ENCODE measurements around the gene EHMT1. TPM values are rescaled to one million over a fixed set of nuclear protein-coding genes. Genes with fewer than 3 reads are reported as not detected.
"Not testable (repeated sequence)": the region's sequence is repeated elsewhere in the genome, so short reads cannot be mapped to it uniquely, and the experiment has no call there.

EHMT1 gene
- total RNA-seq, 1 donor from 2014 or later: 45.3 TPM

GRCh38 chr9:137720571-137721110, 101.8 kb downstream of the EHMT1 start:
- FAIRE-seq: no peak
- Histone ChIP-seq H3K36me3 (ENCODE audit: control insufficient read depth, insufficient read depth, low read length) (peaks cover 12% of the 10 kb centered on the region), H3K4me3 (ENCODE audit: low read depth, low read length) (no peak overlapping the region), H3K27me3 (ENCODE audit: control insufficient read depth, insufficient read depth, low read length) (no peaks in the 10 kb centered on the region)
- DNase-seq (ENCODE audit: low read depth): peak; percentile 94
- TF ChIP-seq, protein P1, sequence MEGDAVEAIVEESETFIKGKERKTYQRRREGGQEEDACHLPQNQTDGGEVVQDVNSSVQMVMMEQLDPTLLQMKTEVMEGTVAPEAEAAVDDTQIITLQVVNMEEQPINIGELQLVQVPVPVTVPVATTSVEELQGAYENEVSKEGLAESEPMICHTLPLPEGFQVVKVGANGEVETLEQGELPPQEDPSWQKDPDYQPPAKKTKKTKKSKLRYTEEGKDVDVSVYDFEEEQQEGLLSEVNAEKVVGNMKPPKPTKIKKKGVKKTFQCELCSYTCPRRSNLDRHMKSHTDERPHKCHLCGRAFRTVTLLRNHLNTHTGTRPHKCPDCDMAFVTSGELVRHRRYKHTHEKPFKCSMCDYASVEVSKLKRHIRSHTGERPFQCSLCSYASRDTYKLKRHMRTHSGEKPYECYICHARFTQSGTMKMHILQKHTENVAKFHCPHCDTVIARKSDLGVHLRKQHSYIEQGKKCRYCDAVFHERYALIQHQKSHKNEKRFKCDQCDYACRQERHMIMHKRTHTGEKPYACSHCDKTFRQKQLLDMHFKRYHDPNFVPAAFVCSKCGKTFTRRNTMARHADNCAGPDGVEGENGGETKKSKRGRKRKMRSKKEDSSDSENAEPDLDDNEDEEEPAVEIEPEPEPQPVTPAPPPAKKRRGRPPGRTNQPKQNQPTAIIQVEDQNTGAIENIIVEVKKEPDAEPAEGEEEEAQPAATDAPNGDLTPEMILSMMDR (IDR thresholded peaks at IDR 0.05; ENCODE audit: insufficient read depth, low read length, severe bottlenecking): no peak

DNA sequence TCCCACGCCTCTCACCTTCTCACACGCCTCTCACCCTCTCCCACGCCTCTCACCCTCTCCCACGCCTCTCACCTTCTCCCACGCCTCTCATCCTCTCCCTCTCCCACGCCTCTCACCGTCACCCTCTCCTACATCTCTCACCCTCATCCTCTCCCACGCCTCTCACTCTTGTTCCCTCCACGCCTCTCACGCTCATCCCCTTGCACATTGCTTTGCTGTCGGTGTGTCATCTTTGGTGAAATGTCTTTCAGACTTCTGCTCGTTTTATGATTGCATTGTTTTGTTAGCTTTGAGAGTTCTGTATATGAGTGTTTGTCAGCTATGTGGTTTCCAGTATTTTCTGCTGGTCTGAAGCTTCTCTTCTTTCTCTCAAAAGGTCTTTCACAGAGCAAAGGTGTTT, 102.7 kb downstream of the EHMT1 start:
- H3K4me3 ChIP-seq (ENCODE audit: low read depth, low read length): no peak overlapping the region
- DNase-seq (ENCODE audit: low read depth) (no peak), FAIRE-seq (no peak)
- peaks cover 13% of the 10 kb centered on the region for H3K36me3 ChIP-seq (ENCODE audit: control insufficient read depth, insufficient read depth, low read length)
- TF ChIP-seq, protein P1 (IDR thresholded peaks at IDR 0.05; ENCODE audit: insufficient read depth, low read length, severe bottlenecking): no peak
- no peaks in the 10 kb centered on the region for H3K27me3 ChIP-seq (ENCODE audit: control insufficient read depth, insufficient read depth, low read length)

GRCh38 chr9:137721899-137722298, 103.1 kb downstream of the EHMT1 start:
- FAIRE-seq (no peak), DNase-seq (ENCODE audit: low read depth) (no peak)
- no peaks in the 10 kb centered on the region for H3K27me3 ChIP-seq (ENCODE audit: control insufficient read depth, insufficient read depth, low read length)
- TF ChIP-seq, protein P1 (IDR thresholded peaks at IDR 0.05; ENCODE audit: insufficient read depth, low read length, severe bottlenecking): no peak
- no peak overlapping the region for H3K4me3 ChIP-seq (ENCODE audit: low read depth, low read length)
- peaks cover 10% of the 10 kb centered on the region for H3K36me3 ChIP-seq (ENCODE audit: control insufficient read depth, insufficient read depth, low read length)

GRCh38 chr9:137722481-137722880, 103.7 kb downstream of the EHMT1 start:
- Histone ChIP-seq H3K27me3 (ENCODE audit: control insufficient read depth, insufficient read depth, low read length) (no peaks in the 10 kb centered on the region), H3K4me3 (ENCODE audit: low read depth, low read length) (no peak overlapping the region), H3K36me3 (ENCODE audit: control insufficient read depth, insufficient read depth, low read length) (peaks cover 10% of the 10 kb centered on the region)
- FAIRE-seq (no peak), DNase-seq (ENCODE audit: low read depth) (no peak)
- TF ChIP-seq, protein P1 (IDR thresholded peaks at IDR 0.05; ENCODE audit: insufficient read depth, low read length, severe bottlenecking): no peak

DNA sequence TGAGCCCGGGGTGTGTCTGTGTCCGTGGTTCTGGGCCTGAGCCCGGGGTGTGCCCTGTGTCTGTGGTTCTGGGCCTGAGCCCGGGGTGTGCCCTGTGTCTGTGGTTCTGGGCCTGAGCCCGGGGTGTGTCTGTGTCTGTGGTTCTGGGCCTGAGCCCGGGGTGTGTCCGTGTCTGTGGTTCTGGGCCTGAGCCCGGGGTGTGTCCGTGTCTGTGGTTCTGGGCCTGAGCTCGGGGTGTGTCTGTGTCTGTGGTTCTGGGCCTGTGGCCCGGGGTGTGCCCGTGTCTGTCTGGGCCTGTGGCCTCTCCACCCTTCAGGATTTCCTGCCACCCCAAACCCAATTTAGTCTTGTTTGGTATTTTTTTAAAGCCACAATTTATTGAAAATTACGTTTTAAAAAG, 104.6 kb downstream of the EHMT1 start:
- peaks cover 11% of the 10 kb centered on the region for H3K36me3 ChIP-seq (ENCODE audit: control insufficient read depth, insufficient read depth, low read length)
- H3K4me3 ChIP-seq (ENCODE audit: low read depth, low read length): not testable (repeated sequence)

DNA sequence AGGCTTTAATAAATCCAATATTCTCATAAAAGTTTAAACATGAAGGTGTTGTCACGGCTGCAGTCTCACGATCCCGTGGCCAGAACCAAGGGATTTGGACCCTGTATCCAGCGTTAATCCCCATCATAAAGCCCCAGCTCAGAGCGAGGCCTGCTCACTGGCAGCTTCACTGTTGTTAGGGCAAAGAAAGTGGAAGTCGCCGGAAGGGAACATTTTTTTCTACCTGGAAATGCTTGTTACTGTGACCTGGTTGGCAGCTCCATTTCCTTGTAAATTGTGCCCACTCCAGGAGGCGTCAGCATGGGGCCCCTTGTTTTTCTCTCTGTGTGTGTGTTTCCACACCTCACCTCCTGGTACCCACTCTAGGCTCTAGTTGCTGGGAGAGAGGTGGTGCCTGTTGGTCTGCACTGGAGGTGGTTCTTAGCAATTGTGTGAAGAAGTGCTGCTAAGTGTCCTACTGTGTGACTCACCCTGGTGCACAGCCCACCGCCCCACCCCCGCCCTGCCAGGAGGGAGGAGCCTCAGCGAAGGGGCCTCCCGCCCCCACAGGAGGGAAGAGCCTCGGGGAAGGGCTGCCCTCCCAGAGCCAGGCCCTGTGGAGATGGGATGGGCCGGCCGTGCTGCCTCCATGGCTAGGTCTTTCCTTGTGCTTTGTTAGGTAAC, 105.1 kb downstream of the EHMT1 start:
- DNase-seq (ENCODE audit: low read depth) (peak; percentile 13), FAIRE-seq (no peak)
- H3K27me3 ChIP-seq (ENCODE audit: control insufficient read depth, insufficient read depth, low read length): no peaks in the 10 kb centered on the region
- TF ChIP-seq, protein P1 (IDR thresholded peaks at IDR 0.05; ENCODE audit: insufficient read depth, low read length, severe bottlenecking): no peak
- H3K4me3 ChIP-seq (ENCODE audit: low read depth, low read length): no peak overlapping the region
- H3K36me3 ChIP-seq (ENCODE audit: control insufficient read depth, insufficient read depth, low read length): peaks cover 14% of the 10 kb centered on the region

More for the DNA sequence above, 104.6 kb downstream of the EHMT1 start:
- H3K27me3 ChIP-seq (ENCODE audit: control insufficient read depth, insufficient read depth, low read length); FAIRE-seq; DNase-seq (ENCODE audit: low read depth): not testable (repeated sequence)

Data from bronchial epithelial cell (primary cell).